NCI-H748 (cell line): ENCODE measurements around the gene SVIL.
A peak's percentile ranks its signal among the peaks of the same experiment; 100 is the strongest.
"Not testable (repeated sequence)": the region's sequence is repeated elsewhere in the genome, so short reads cannot be mapped to it uniquely, and the experiment has no call there.

ENCODE experiments used
- DNase-seq: peaks from one replicate; lab custom pipeline; 2025; ENCODE audit not compliant: unreplicated experiment; lab: John Stamatoyannopoulos, UW

The SVIL gene

GRCh38 chr10:29493697-29494096 is 141.1 kb downstream of the SVIL start:
- DNase-seq = no peak

GRCh38 chr10:29492774-29493173 is 142.0 kb downstream of the SVIL start:
- DNase-seq = no peak

GRCh38 chr10:29491918-29492317 is 142.9 kb downstream of the SVIL start:
- DNase-seq = no peak

GRCh38 chr10:29490781-29491280 is 143.9 kb downstream of the SVIL start:
- DNase-seq = not testable (repeated sequence)

GRCh38 chr10:29488471-29488870 is 146.3 kb downstream of the SVIL start:
- DNase-seq = not testable (repeated sequence)

- not testable (repeated sequence) for DNase-seq
Observed at GRCh38 chr10:29487884-29488266, 146.9 kb downstream of the SVIL start.

GRCh38 chr10:29487032-29487883 is 147.5 kb downstream of the SVIL start:
- not testable (repeated sequence) for DNase-seq

GRCh38 chr10:29486433-29486832 is 148.3 kb downstream of the SVIL start:
- no peak for DNase-seq

- DNase-seq = not testable (repeated sequence)
Observed at GRCh38 chr10:29484677-29485076, 150.1 kb downstream of the SVIL start.

- DNase-seq = no peak
Observed at GRCh38 chr10:29482591-29483431, 152.0 kb downstream of the SVIL start.

GRCh38 chr10:29481906-29482440 is 152.8 kb downstream of the SVIL start:
- no peak for DNase-seq

- peak; percentile 37 for DNase-seq
Observed at GRCh38 chr10:29479981-29480954, 154.5 kb downstream of the SVIL start.

- DNase-seq = peak; percentile 78
Observed at GRCh38 chr10:29479081-29479925, 155.5 kb downstream of the SVIL start.

- no peak for DNase-seq
Observed at GRCh38 chr10:29473406-29474100, 161.2 kb downstream of the SVIL start.

- no peak for DNase-seq
Observed at GRCh38 chr10:29473087-29473356, 161.7 kb downstream of the SVIL start.

- DNase-seq = no peak
Observed at GRCh38 chr10:29472301-29473086, 162.3 kb downstream of the SVIL start.

- no peak for DNase-seq
Observed at GRCh38 chr10:29471544-29471859, 163.3 kb downstream of the SVIL start.

GRCh38 chr10:29470843-29471543 is 163.8 kb downstream of the SVIL start:
- DNase-seq = no peak
